SK-N-SH (cell line): ENCODE measurements around the gene C6orf89. TPM values are rescaled to one million over a fixed set of nuclear protein-coding genes. Genes with fewer than 3 reads are reported as not detected.
"Not testable (repeated sequence)": the region's sequence is repeated elsewhere in the genome, so short reads cannot be mapped to it uniquely, and the experiment has no call there.

ENCODE experiments used
- CTCF ChIA-PET: fragments of 300-600, 350-600 bp; formaldehyde crosslinking; extraction: SDS; loops from one replicate; lab custom pipeline; 2021; lab: Yijun Ruan, JAX
- POLR2A ChIA-PET: fragments of 350-600 bp; sonication (Branson Sonifier 250); formaldehyde crosslinking; extraction: SDS; loops from one replicate; lab custom pipeline; 2020; ENCODE audit warnings: antibody characterized with exemption, inconsistent platforms; lab: Yijun Ruan, JAX
- DNase-seq: peaks from one replicate; pipeline ENCODE4 v3.0.0; 2012
- H2AFZ ChIP-seq: fragments of 200-600 bp; sonication (generic); 2 replicates; pipeline ENCODE4 v1.8.1; 2016; ENCODE audit warnings: antibody characterized with exemption, mild to moderate bottlenecking, low read depth
- H3F3A ChIP-seq: fragments of 200-600 bp; sonication (generic); replicated peaks from 2 replicates; pipeline ENCODE3; 2016; ENCODE audit warnings: antibody characterized with exemption, mild to moderate bottlenecking; ENCODE audit not compliant: insufficient read depth
- H3K27ac ChIP-seq, 2 experiments: fragments of 200-500 bp in 1 of 2; fragments of 200-600 bp in 1 of 2; sonication (Bioruptor generic) in 1 of 2; sonication (generic), shearing (Covaris generic) in 1 of 2; 2 replicates each; pipeline versions ENCODE4 v1.5.1 to v1.6.1; 2014 to 2016; ENCODE audit warnings: low read depth in 2 of 2, inconsistent platforms in 1 of 2, low read length in 1 of 2, mild to moderate bottlenecking in 1 of 2, mixed read lengths in 1 of 2
- H3K27me3 ChIP-seq: fragments of 200-600 bp; sonication (generic), shearing (Covaris generic); 2 replicates; pipeline ENCODE4 v1.6.1; 2016; ENCODE audit warnings: mixed run types; ENCODE audit not compliant: insufficient read depth
- H3K36me3 ChIP-seq, 2 experiments: fragments of 200-500 bp in 1 of 2; fragments of 200-600 bp in 1 of 2; sonication (Bioruptor generic) in 1 of 2; sonication (generic) in 1 of 2; replicated peaks in 1 of 2; 2 replicates each; pipeline versions ENCODE3 to v1.5.1; 2014 to 2016; ENCODE audit warnings: low read length in 1 of 2, mild to moderate bottlenecking in 1 of 2; ENCODE audit not compliant: insufficient read depth in 2 of 2, control insufficient read depth in 1 of 2
- H3K4me1 ChIP-seq, 2 experiments: fragments of 200-500 bp in 1 of 2; fragments of 200-600 bp in 1 of 2; sonication (Bioruptor generic) in 1 of 2; sonication (generic), shearing (Covaris generic) in 1 of 2; 2 replicates each; pipeline versions ENCODE4 v1.5.1 to v1.6.1; 2014 to 2016; ENCODE audit warnings: low read depth in 1 of 2, low read length in 1 of 2, mixed run types in 1 of 2; ENCODE audit not compliant: insufficient read depth in 2 of 2, control insufficient read depth in 1 of 2
- H3K4me2 ChIP-seq: fragments of 200-600 bp; sonication (generic), shearing (Covaris generic); 2 replicates; pipeline ENCODE4 v1.6.1; 2017; ENCODE audit warnings: mixed run types
- H3K4me3 ChIP-seq, 2 experiments: fragments of 200-500 bp in 1 of 2; fragments of 200-600 bp in 1 of 2; sonication (Bioruptor generic) in 1 of 2; sonication (generic), shearing (Covaris generic) in 1 of 2; 2 replicates each; pipeline versions ENCODE4 v1.5.1 to v1.8.1; 2014 to 2016; ENCODE audit warnings: low read depth in 2 of 2, inconsistent platforms in 1 of 2, low read length in 1 of 2, mild to moderate bottlenecking in 1 of 2, mixed read lengths in 1 of 2, moderate library complexity in 1 of 2
- H3K79me2 ChIP-seq: fragments of 200-600 bp; sonication (generic); 2 replicates; pipeline ENCODE4 v1.8.1; 2017; ENCODE audit warnings: mild to moderate bottlenecking; ENCODE audit not compliant: insufficient read depth
- H3K9ac ChIP-seq: fragments of 200-600 bp; sonication (generic); 2 replicates; pipeline ENCODE4 v1.6.1; 2017; ENCODE audit warnings: mixed run types
- H3K9me2 ChIP-seq: fragments of 200-600 bp; sonication (generic); 2 replicates; pipeline ENCODE4 v1.6.1; 2017; ENCODE audit warnings: mixed run types
- H3K9me3 ChIP-seq: fragments of 200-600 bp; sonication (generic); 2 replicates; pipeline ENCODE4 v1.6.1; 2017; ENCODE audit warnings: mixed run types, mild to moderate bottlenecking, moderate library complexity
- H4K20me1 ChIP-seq: fragments of 200-600 bp; sonication (generic); 2 replicates; pipeline ENCODE4 v1.6.1; 2017; ENCODE audit warnings: mild to moderate bottlenecking, mixed run types; ENCODE audit not compliant: insufficient read depth
- EP300 ChIP-seq, 2 experiments: IDR thresholded peaks; 2 replicates each; pipeline versions ENCODE4 v1.4.0 to v1.6.1; 2012; ENCODE audit warnings: borderline replicate concordance in 1 of 2, low read depth in 1 of 2, low read length in 1 of 2
- EZH2phosphoT487 ChIP-seq: fragments of 200-600 bp; sonication (generic); IDR thresholded peaks from 2 replicates; pipeline ENCODE4 v1.6.1; 2017; ENCODE audit warnings: low read depth, mixed run types, mild to moderate bottlenecking, antibody characterized with exemption, moderate library complexity, borderline replicate concordance
- FOXJ3 ChIP-seq: sonication (generic); formaldehyde crosslinking; IDR thresholded peaks from 2 replicates; pipeline ENCODE4 v1.5.1; 2020; ENCODE audit warnings: mild to moderate bottlenecking, missing genetic modification reagents
- FOXM1 ChIP-seq: IDR thresholded peaks from 2 replicates; pipeline ENCODE4 v1.4.0; 2012; ENCODE audit warnings: low read depth, mild to moderate bottlenecking
- GABPA ChIP-seq: IDR thresholded peaks from 2 replicates; pipeline ENCODE4 v1.4.0; 2012; ENCODE audit warnings: low read depth, mild to moderate bottlenecking
- GATA2 ChIP-seq: sonication (generic); formaldehyde crosslinking; IDR thresholded peaks from 2 replicates; pipeline ENCODE4 v1.5.0; 2020; ENCODE audit warnings: mild to moderate bottlenecking, missing genetic modification reagents
- MXI1 ChIP-seq: IDR thresholded peaks from 2 replicates; pipeline ENCODE4 v1.6.1; 2012; ENCODE audit warnings: mild to moderate bottlenecking, low read depth, low read length, improper control_type of control experiment
- NFIC ChIP-seq: IDR thresholded peaks from 2 replicates; pipeline ENCODE4 v1.4.0; 2012; ENCODE audit warnings: borderline replicate concordance
- RAD21 ChIP-seq: IDR thresholded peaks from 2 replicates; pipeline ENCODE4 v1.6.1; 2012; ENCODE audit warnings: mild to moderate bottlenecking, low read length
- RCOR1 ChIP-seq: fragments of 150-350 bp; IDR thresholded peaks from 2 replicates; pipeline ENCODE4 v1.6.1; 2017; ENCODE audit warnings: antibody characterized with exemption, low read length
- TCF12 ChIP-seq: IDR thresholded peaks from 2 replicates; pipeline ENCODE4 v1.4.0; 2012
- WGBS: methylation state at CpG from one replicate; pipeline ENCODE4 v1.1.6; 2017; ENCODE audit warnings: low lambda C conversion rate; 5-methylcytosine and 5-hydroxymethylcytosine counted together
- polyA plus RNA-seq, 3 experiments: library from polyadenylated mRNA; depleted of rRNA; stranded (reverse); fragments of >200 nt; gene quantifications; 2 replicates each; pipeline ENCODE4 v1.2.3, GENCODE V29; 2012
- TF ChIP-seq, protein P1 (sequence below): IDR thresholded peaks from 2 replicates; pipeline ENCODE4 v1.4.0; 2012; ENCODE audit warnings: low read depth, borderline replicate concordance
- TF ChIP-seq, protein P2 (sequence below): IDR thresholded peaks from 2 replicates; pipeline ENCODE4; 2012
- TF ChIP-seq, protein P3 (sequence below): fragments of 200-600 bp; sonication (generic); IDR thresholded peaks from 2 replicates; pipeline ENCODE4 v1.6.1; 2017; ENCODE audit warnings: antibody characterized with exemption, mild to moderate bottlenecking, moderate library complexity
- TF ChIP-seq, protein P4 (sequence below): fragments of 150-350 bp; IDR thresholded peaks from 2 replicates; pipeline ENCODE4 v1.6.1; 2017; ENCODE audit warnings: antibody characterized with exemption, low read length, low read depth, borderline replicate concordance

The C6orf89 gene
- polyA plus RNA-seq, 1 of the 3 experiments (the other 2 are of a cell fraction): 20.4 TPM

DNA sequence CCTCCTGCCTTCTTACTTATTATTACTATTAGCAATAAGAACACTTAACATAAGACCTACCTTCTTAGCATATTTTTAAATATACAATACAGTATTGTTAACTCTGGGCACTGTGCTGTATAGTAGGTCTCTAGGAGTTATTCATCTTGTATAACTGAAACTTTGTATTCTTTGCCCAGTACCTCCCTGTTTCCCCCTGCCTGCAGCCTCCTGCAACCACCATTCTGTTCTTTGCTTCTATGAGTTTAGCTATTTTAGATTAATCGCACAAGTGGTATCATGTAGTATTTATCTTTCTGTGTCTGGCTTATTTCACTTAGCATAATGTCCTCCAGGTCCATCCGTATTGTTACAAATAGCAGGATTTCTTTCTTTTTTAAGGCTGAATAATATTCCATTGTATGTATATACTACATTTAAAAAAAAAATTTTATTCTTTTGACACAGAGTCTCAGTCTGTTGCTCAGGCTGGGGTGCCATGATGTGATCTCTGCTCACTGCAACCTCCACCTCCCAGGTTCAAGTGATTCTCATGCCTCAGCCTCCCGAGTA lies 4.4 kb downstream of the C6orf89 start:
- H4K20me1 ChIP-seq: no peaks in the 10 kb centered on the region; the same call in 1 of the 2 replicates
- H3K9ac ChIP-seq: no peak overlapping the region
- H3K79me2 ChIP-seq: peaks cover 72% of the 10 kb centered on the region
- H3K27me3 ChIP-seq: no peaks in the 10 kb centered on the region
- DNase-seq: no peak
- no peak overlapping the region for H2AFZ ChIP-seq
- no peak overlapping the region for H3K27ac ChIP-seq
- no peak overlapping the region for H3K4me2 ChIP-seq
- peaks cover under 1 to 5% of the 10 kb centered on the region in 2 experiments for H3K36me3 ChIP-seq
- peaks cover 0 to 3% of the 10 kb centered on the region in 2 experiments; a peak in 1 of 4 replicates for H3K4me1 ChIP-seq
- ChIA-PET CTCF (interaction anchor here (0.7 to 1.3 kb wide), 4 partner anchors 15 to 385 kb away, joined by 3 to 7 read pairs (median 4); no protein-coding TSS in a partner anchor), POLR2A (no interaction called here)
- H3K9me2 ChIP-seq: no peaks in the 10 kb centered on the region
- TF ChIP-seq FOXM1: no peak
- no peak for TF ChIP-seq EP300 (IDR thresholded peaks at IDR 0.05; ENCODE audit: borderline replicate concordance in 1 of 2, low read depth in 1 of 2, low read length in 1 of 2)
- TF ChIP-seq RAD21: no peak
- TF ChIP-seq, protein P1, sequence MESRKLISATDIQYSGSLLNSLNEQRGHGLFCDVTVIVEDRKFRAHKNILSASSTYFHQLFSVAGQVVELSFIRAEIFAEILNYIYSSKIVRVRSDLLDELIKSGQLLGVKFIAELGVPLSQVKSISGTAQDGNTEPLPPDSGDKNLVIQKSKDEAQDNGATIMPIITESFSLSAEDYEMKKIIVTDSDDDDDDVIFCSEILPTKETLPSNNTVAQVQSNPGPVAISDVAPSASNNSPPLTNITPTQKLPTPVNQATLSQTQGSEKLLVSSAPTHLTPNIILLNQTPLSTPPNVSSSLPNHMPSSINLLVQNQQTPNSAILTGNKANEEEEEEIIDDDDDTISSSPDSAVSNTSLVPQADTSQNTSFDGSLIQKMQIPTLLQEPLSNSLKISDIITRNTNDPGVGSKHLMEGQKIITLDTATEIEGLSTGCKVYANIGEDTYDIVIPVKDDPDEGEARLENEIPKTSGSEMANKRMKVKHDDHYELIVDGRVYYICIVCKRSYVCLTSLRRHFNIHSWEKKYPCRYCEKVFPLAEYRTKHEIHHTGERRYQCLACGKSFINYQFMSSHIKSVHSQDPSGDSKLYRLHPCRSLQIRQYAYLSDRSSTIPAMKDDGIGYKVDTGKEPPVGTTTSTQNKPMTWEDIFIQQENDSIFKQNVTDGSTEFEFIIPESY: no peak
- TF ChIP-seq, protein P2, sequence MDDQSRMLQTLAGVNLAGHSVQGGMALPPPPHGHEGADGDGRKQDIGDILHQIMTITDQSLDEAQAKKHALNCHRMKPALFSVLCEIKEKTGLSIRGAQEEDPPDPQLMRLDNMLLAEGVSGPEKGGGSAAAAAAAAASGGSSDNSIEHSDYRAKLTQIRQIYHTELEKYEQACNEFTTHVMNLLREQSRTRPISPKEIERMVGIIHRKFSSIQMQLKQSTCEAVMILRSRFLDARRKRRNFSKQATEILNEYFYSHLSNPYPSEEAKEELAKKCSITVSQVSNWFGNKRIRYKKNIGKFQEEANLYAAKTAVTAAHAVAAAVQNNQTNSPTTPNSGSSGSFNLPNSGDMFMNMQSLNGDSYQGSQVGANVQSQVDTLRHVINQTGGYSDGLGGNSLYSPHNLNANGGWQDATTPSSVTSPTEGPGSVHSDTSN: no peak
- no peak for TF ChIP-seq GABPA
- TF ChIP-seq, protein P3, sequence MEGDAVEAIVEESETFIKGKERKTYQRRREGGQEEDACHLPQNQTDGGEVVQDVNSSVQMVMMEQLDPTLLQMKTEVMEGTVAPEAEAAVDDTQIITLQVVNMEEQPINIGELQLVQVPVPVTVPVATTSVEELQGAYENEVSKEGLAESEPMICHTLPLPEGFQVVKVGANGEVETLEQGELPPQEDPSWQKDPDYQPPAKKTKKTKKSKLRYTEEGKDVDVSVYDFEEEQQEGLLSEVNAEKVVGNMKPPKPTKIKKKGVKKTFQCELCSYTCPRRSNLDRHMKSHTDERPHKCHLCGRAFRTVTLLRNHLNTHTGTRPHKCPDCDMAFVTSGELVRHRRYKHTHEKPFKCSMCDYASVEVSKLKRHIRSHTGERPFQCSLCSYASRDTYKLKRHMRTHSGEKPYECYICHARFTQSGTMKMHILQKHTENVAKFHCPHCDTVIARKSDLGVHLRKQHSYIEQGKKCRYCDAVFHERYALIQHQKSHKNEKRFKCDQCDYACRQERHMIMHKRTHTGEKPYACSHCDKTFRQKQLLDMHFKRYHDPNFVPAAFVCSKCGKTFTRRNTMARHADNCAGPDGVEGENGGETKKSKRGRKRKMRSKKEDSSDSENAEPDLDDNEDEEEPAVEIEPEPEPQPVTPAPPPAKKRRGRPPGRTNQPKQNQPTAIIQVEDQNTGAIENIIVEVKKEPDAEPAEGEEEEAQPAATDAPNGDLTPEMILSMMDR: no peak
- TF ChIP-seq, protein P4, sequence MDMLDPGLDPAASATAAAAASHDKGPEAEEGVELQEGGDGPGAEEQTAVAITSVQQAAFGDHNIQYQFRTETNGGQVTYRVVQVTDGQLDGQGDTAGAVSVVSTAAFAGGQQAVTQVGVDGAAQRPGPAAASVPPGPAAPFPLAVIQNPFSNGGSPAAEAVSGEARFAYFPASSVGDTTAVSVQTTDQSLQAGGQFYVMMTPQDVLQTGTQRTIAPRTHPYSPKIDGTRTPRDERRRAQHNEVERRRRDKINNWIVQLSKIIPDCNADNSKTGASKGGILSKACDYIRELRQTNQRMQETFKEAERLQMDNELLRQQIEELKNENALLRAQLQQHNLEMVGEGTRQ: no peak
- no peak for TF ChIP-seq RCOR1
- no peak for TF ChIP-seq MXI1
- no peak for TF ChIP-seq EZH2phosphoT487
- TF ChIP-seq FOXJ3 (CRISPR knock-in tag): no peak
- TF ChIP-seq NFIC: no peak
- TF ChIP-seq GATA2: no peak
- TF ChIP-seq TCF12: no peak
- WGBS: 98% methylated on average over 3 of the region's 3 CpGs
- no peaks in the 10 kb centered on the region for H3K9me3 ChIP-seq
- H3K4me3 ChIP-seq: no peak overlapping the region
- no peaks in the 10 kb centered on the region for H3F3A ChIP-seq

DNA sequence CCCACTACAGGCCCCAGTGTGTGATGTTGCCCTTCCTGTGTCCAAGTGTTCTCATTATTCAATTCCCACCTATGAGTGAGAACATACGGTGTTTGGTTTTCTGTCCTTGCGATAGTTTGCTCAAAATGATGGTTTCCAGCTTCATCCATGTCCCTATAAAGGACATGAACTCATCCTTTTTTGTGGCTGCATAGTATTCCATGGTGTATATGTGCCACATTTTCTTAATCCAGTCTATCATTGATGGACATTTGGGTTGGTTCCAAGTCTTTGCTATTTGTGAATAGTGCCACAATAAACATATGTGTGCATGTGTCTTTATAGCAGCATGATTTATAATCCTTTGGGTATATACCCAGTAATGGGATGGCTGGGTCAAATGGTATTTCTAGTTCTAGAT lies 5.4 kb downstream of the C6orf89 start:
- WGBS: 91% methylated on average over 2 of the region's 2 CpGs
- H2AFZ ChIP-seq, DNase-seq, H3K27ac ChIP-seq, H3K9me2 ChIP-seq, H3K36me3 ChIP-seq, H3K4me2 ChIP-seq, H3F3A ChIP-seq, H3K4me3 ChIP-seq, H3K4me1 ChIP-seq, H4K20me1 ChIP-seq, H3K27me3 ChIP-seq, POLR2A ChIA-PET, H3K9me3 ChIP-seq, H3K9ac ChIP-seq: not testable (repeated sequence)
- CTCF ChIA-PET: interaction anchor here (1.0 kb wide), 1 partner anchor 127 kb away, joined by 5 read pairs; no protein-coding TSS in a partner anchor
- H3K79me2 ChIP-seq: peaks cover 73% of the 10 kb centered on the region
